HG03135 (cell line): Measurements from ENCODE around the gene MRFAP1.
"Not testable (repeated sequence)": the region's sequence is repeated elsewhere in the genome, so short reads cannot be mapped to it uniquely, and the experiment has no call there.

Experiments used
- ATAC-seq: cut with Tn5 transposase; IDR thresholded peaks from one replicate; pipeline ENCODE4 v1.9.1; 2021; ENCODE audit warnings: mild to moderate bottlenecking, moderate library complexity; ENCODE audit not compliant: unreplicated experiment

The MRFAP1 gene

GRCh38 chr4:6610856-6611430 is 29.5 kb upstream of the MRFAP1 start:
- ATAC-seq: no peak

GRCh38 chr4:6612961-6613675 is 27.4 kb upstream of the MRFAP1 start:
- no peak for ATAC-seq

GRCh38 chr4:6613676-6614651 is 26.5 kb upstream of the MRFAP1 start:
- ATAC-seq: no peak

- ATAC-seq: no peak
Measured at GRCh38 chr4:6614701-6615230, 25.7 kb upstream of the MRFAP1 start.

- ATAC-seq: no peak
Measured at GRCh38 chr4:6616087-6616995, 24.1 kb upstream of the MRFAP1 start.

GRCh38 chr4:6617246-6617645 is 23.2 kb upstream of the MRFAP1 start:
- ATAC-seq: no peak

- no peak for ATAC-seq
Measured at GRCh38 chr4:6618386-6619115, 21.9 kb upstream of the MRFAP1 start.

- no peak for ATAC-seq
Measured at GRCh38 chr4:6619116-6619465, 21.4 kb upstream of the MRFAP1 start.

- no peak for ATAC-seq
Measured at GRCh38 chr4:6619466-6620255, 20.8 kb upstream of the MRFAP1 start.

GRCh38 chr4:6620296-6620695 is 20.2 kb upstream of the MRFAP1 start:
- no peak for ATAC-seq

GRCh38 chr4:6620891-6621555 is 19.5 kb upstream of the MRFAP1 start:
- ATAC-seq: no peak

- no peak for ATAC-seq
Measured at GRCh38 chr4:6621556-6621927, 18.9 kb upstream of the MRFAP1 start.

- ATAC-seq: no peak
Measured at GRCh38 chr4:6622744-6623143, 17.7 kb upstream of the MRFAP1 start.

- no peak for ATAC-seq
Measured at GRCh38 chr4:6625256-6625655, 15.2 kb upstream of the MRFAP1 start.

GRCh38 chr4:6626066-6626465 is 14.4 kb upstream of the MRFAP1 start:
- ATAC-seq: no peak

- ATAC-seq: no peak
Measured at GRCh38 chr4:6627832-6628231, 12.7 kb upstream of the MRFAP1 start.

GRCh38 chr4:6628484-6628883 is 12.0 kb upstream of the MRFAP1 start:
- not testable (repeated sequence) for ATAC-seq

GRCh38 chr4:6632125-6632524 is 8.4 kb upstream of the MRFAP1 start:
- ATAC-seq: no peak
